Fibroblast of skin of left biceps (primary cell): ENCODE results near the gene KLRG1.

Source experiments
- DNase-seq, 2 experiments: peaks; one replicate each; pipeline ENCODE4 v3.0.0-alpha.2; 2013; ENCODE audit warnings: low read depth in 2 of 2

The KLRG1 gene

DNA sequence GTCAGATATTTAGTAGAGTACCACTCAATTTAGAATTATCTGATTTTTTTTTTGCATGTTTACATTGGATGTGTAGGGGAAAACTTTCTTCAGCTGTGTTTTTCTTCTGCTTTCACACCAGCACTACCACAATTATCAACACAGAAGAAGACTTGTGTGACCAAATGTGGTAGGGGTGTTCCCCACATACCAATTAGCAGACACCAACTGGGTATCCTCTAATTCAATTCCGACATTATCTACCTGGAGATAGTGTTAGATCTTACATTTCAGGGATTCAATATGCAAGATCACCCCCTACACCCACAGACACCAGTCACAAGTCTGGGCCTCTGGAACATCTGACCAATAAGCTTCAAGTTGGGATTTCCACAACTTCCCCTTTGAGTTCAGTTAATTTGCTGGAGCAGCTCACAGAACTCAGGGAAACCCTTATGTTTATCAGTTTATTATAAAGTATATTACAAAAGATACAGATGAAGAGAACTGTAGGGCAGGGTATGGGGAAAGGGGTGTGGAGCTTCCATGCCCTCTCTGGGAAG is 4.1 kb upstream of the KLRG1 start:
- no peak for DNase-seq

DNA sequence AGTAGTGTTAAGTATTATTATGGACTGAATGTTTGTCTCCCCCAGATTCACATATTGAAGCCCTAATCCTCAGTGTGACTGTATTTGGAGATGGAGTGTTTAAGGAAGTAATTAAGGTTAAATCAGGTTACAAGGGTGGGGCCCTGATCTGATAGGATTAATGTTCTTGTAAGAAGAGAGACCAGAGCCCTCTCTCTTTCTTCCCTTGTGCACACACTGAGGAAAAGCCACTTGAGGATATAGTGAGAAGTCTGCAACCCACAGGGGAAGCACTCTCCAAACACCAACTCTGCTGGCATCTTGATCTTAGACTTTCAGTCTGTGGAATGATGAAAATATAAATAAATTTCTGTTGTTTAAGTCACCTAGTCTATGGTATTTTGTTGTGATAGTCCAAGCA is 2.2 kb upstream of the KLRG1 start:
- DNase-seq: no peak

DNA sequence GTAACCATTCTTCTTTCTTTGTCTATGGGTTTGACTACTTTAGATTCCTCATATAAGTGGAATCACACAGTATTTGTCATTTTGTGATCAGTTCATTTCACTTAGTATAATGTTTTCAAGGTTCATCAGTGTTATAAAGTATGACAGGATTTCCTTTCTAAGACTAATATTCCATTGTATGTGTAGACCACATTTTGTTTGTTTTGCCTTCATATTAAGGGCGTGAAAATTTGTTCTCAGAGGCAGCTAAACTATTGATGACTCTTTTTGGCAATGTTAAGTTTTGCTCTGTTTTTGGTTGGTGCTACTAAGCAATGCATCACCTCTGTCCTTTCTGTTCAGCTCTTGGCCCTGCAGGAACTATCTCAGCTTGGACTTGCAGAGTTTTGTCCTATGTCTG is 1.7 kb upstream of the KLRG1 start:
- no peak for DNase-seq

DNA sequence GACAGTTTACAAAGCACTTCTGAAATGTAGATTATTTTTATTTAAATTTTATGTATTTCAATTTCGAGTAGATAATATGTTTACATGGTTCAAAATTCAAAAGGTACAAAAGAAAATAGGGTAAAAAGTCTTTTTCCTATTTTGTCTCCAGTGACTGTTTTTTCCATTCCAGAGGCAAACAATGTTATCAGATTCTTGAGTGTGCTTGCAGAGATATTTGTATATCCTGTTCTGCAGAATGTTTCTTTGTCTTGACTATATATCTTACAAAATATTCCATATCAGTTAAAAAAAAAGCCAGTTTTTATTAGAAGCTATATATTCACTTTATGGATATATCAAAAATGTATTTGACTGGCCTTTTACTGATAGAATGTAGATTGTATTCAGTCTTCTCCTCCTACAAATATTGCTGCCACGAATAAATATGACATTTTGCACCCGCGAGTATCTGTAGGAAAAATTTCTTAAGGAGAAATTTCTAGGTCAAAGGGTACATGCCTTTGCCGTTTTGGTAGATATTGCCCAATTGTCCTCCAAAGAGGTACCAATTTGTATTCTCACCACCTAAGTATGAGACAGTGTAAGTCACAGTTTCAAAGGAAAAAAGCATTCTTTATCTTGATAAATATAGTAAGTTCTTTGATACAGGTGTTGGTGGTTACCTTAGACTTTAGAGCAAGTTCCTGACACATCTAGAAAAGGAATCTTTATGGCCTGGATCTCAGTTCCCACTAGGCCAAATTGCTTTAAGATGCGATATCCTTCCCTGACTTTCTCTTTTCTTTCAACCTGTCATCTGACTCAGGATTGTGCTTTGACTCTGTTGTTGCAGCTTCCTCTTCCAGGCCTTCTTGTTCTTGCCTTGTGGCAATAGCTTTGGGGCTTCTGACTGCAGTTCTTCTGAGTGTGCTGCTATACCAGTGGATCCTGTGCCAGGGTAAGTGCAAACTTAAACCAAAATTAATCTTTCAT is 2.3 kb downstream of the KLRG1 start:
- no peak for DNase-seq

DNA sequence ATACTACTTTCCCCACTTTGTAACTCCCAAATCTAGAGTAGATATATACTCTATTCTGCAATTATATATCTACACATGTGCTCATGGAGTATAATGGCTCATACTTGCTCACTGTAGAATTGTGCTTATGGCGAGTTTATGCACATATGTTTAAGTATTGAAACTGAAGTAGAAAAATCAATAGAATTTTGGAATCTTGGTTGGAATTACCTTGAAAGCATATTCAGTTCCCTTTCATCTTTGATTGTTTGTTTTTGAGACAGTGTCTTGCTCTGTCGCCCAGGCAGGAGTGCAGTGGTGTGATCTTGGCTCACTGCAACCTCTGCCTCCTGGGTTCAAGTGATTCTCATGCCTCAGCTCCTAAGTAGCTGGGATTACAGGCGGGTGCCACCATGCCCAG is 4.5 kb downstream of the KLRG1 start:
- DNase-seq: no peak

DNA sequence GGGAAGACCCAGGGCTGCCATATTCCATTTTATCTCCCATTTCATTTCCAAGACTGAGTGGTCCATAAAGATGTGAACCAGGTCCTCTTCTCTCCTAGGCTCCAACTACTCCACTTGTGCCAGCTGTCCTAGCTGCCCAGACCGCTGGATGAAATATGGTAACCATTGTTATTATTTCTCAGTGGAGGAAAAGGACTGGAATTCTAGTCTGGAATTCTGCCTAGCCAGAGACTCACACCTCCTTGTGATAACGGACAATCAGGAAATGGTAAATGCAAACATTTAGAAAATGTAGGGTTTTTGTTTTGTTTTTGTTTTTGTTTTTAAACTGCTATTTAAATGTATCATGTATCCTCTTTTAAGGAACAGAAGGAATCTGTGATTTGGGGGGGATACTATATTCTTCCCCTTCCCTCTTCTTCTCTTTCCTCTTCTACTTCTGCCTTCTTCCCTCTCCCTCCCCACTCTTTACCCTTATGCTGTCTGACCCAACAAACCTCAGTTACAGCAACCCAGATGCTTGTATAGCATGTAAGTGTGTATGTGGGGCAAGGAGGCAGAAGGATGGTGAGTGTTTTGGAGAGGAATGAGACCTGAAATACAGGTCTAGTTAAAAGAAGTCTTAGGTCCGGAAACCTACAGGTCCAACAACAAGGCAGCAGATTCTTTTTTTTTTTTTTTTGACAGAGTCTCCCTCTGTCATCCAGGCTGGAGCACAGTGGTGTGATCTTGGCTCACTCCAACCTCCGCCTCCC is 5.9 kb downstream of the KLRG1 start:
- DNase-seq: no peak

DNA sequence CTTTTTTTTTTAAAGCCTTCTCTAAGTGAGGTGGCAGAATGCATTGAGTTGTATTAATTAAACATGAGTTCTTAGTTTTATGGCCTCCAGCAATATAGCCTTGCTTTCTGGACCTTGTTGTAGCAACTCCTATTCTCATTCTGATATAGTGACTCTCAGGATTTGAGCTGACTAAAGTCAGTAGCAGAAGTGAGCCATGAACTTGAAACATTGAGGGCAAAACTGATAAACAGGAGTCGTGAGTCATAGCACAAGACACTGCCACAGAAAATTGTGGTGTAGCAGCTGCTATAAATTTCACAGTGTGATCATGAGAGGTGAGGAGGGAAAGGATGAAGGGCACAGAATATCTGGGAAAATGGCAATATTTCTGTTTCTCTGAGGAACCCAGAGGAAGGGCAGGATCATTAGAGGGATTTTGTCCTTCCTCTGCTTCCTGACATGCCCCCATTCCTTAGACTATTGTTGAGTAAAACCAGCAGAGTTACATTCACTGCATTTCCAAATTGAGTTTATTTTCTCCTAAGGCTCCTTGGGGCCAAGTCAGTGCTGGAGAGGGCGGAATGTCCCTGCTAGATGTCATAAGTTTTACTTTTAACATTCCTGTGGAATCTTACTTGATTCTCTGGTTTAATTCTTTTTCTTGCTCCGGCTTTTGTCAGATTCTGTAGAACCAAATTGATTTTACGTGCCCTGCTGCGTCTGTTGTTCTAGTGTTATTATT is 7.5 kb downstream of the KLRG1 start:
- no peak for DNase-seq

DNA sequence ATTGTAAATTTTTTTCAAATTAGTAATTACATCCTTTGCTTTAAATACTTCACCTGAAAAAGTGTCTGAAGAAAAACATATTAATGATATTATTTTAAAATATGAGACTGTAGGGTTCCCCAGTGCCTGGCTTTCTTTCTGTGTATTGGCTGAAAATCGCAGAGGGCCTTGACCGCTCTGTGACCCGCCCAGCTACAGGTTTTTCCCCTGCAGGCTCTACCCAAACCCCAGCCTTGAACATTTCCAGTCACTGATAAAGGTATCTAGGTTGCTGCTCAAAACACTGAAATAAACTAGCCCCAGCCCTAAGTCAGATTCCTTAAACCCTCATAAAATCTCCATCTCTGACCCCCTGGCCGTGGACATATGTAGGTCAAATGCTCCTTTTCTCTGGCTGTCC is 11.9 kb downstream of the KLRG1 start:
- no peak for DNase-seq

DNA sequence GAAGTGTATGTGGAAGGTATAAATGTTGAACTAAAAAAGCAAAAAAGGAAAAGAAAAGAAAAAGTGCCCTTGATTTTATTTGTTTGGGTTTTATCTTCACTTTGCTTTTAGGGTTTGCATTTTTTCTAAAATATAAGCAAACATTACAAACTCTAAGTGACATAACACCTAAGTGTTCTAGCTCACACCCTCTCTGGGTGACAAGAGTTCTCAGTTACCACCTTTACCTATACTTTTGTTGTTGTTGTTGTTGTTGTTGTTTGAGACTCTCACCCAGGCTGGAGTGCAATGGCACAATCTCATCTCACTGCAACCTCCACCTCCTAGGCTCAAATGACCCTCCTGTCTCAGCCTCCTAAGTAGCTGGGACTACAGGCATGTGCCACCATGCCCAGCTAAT is 13.0 kb downstream of the KLRG1 start:
- DNase-seq: no peak

DNA sequence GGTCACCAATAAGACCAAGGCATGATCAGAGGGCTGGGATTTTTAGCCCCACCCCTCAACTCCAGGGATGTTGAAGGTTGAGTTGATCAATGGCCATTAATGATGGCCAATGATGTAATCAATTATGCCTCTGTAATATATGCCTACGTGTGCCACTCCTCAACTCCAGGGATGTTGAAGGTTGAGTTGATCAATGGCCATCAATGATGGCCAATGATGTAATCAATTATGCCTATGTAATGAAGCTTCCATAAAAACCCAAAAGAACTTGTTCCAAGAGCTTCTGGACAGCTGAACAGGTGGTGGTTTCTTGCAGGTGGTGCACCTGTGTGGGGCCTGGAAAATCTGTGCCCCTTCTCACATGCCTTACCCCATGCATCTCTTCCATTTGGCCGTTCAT is 33.2 kb downstream of the KLRG1 start:
- DNase-seq: no peak

DNA sequence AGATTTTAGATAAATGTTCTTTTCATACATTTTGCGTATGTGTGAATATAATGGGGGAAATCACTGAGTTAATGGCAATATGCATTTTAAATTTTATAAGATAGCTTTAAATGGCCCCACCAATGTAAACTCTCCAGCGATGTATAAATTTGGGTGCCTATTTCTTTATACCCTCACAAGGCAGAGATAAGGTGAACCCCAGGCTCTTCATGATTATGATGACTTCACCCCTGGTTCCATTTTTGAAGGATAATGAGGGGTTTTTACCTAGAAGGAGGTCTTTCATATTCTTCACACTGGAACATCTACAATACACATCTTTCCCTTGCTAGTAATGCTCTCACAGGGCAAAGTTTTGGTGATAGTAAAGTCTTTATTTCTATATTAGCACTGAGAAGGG is 35.2 kb downstream of the KLRG1 start:
- DNase-seq: no peak

DNA sequence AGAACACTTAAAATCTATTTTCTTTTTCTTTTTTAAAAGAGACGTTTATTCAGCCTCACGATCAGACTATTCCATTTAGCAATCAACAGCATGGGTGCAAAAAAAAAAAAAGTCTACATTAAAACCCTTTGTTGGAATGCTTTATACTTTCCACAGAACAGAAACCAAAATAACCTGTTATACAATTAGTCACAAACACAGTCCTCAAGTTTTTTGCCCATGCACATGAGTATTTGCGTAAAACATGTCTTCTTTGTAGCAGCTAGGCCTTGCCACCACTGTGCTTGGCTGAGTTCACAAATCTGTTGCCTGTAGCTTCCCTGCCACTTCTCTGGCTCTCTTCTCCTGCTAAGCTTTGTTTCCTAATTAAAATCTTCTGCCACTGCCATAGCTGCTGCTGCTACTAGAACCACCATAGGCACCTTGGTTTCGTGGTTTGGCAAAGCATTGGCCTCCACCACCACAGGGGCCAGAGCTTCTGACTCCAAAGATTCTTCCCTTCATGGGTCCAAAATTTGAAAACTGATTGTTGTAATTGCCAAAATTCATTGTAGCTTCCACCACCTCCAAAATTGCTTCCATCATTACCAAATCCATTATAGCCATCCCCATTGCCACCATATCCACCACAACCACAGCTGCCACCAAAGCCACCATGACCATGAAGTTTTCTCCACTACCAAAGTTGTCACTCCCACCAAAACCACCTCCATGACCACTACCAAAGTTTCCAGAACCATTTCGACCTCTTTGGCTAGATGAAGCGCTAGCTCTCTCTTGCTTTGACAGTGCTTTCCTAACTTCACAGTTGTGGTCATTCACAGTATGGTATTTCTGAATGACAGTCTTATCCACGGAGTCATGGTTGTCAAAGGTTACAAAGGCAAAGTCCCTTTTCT is 38.1 kb downstream of the KLRG1 start:
- no peak for DNase-seq

DNA sequence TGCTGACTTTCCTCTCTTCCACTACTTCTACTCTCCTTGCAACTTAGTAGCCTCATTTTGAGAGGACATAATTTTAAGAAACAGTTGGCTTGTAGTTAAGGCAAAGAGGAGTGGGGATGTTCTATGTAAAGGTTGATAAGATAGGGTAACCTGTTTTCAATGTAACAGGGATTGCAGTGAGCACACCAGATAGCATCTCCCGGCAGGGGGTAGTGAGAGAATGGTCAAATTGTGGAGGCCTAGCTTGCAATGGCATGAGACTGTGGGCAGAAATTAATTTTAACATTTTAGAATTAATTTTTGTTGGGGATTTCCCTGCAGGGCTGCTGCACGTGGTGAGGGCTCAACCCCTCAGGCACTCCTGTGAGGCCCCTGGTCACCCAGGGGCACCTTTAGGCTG is 41.4 kb downstream of the KLRG1 start:
- no peak for DNase-seq

DNA sequence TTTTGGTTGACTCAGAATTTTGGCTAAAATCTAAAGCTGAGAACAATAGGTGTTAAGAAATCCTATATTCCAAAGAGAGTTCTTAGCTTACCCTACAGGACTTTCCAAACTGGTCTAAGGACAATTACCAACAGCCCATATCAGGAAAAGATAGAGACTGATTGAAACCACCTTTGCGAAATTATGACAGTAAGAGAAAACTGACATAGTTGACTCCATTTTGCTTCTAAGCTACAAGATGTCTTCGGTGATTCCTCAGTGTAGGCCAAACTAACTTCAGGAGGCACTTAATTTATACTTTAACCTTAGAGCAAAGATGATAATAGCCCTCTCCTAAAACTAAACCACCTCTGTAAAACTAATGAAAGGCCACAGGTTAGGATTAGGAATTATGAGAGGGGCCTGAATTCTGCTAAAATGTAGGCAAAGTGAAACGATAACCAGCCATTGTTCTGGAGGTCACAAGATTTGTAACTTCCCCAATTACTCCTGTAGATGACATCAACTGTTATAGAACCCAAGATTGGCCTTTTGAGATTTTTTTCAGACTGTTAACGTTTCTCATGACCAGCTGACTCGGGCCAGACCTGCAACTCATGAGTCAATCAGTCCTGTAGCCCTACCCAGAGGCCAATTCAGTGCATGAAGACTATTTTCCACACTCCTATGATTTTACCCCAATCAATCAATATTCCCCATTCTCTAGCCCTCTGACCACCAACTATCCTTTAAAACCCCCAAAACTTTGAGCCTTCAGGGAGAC is 43.0 kb downstream of the KLRG1 start:
- no peak for DNase-seq

DNA sequence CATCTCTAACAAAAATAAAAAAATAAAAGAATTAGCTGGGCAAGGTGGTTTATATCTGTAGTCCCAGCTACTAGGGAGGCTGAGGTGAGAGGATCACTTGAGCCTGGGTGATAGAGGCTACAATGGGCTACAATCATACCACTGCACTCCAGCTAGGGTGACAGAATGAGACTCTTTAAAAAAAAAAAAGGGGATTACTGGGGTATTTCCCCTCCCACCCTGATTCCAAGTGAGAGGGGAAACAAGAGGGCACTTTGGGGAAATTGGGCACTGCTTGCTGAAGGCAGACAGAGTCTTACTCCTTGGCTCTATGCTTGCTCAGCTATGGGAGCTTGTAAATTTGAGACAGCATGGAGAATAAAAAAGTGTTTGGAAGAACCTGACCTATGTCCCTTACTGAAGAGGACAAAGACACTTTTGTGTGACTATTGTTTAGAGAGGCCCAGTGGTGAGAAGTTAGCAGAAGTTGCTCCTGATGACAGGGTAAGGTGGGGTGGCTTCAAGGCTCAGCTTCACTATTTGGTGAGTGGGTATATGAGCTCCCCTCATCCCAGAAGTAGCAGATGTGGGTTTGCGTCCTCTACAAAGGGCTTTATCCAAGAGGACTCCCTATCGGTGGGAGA is 44.0 kb downstream of the KLRG1 start:
- DNase-seq: no peak

DNA sequence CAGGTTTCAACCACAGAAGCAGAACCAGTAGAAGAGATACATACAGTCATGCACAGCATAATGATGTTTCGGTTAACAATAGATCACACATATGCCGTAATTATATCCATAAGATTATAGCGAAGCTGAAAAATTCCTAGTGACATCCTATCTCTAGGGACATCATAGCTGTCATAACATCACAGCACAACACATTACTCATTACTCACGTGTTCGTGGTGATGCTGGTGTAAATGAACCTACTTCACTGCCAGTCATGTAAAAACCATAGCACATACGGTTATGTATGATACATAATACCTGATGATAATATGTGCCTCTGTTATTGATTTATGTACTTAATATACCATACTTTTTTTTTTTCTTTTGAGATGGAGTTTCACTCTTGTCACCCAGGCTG is 44.7 kb downstream of the KLRG1 start:
- DNase-seq: no peak

DNA sequence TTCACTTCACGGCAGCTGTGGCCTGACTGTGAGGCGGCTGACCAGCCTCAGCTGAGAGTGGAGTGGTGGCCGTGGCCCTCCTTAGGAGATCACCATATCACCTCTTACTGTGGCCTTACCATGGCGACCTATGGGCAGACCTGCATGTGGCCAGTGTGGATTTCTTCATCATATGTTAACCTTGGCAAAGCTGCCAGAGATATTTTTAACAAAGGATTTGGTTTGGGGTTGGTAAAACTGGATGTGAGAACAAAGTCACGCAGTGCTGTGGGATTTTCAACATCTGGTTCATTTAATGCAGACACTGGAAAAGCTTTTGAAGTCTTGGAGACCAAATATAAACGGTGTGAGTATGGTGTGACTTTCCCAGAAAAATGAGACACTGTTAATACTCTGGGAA is 46.9 kb downstream of the KLRG1 start:
- DNase-seq: no peak

DNA sequence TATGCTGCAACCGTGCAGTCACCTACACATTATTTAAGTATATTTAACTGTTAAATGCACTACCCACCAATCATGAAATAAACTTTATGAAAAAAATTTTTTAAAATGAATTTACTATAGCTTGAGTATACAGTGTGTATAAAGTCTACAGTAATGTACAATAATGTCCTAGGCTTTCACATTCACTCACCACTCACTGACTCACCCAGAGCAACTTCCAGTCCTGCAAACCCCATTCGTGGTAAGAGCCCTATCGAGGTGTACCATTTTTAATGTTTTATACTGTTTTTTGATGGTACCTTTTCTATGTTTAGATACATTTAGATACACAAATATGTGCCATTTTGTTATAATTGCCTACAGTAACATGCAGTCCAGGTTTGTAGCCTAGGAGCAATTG is 48.1 kb downstream of the KLRG1 start:
- no peak for DNase-seq

DNA sequence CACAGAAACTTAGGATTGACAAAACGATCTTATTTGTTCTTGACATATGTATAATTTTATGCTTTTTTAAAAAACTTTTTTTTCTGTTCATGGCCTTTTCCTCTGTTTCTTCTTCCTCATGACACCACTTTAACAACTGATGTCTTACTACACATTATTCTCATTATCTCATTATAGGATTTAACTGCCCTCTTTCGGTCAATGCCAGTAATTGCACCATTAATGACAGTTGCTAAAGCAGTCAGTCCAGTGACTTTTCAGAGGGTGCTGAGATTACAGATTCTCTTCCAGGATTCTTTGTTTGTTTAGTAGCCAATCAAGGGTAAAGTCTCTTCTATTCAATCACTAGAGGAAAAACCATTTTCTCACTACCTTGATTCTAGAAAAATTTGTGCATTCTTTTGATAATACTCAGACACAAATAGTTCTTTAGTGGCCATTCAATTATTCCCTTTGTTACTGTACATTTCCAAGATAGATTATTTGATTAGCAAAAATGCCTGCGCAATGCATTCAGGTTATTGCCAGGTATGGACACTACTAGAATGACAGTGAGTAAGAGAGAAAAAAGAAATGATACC is 50.1 kb downstream of the KLRG1 start:
- DNase-seq: peak in 1 of 2 experiments; percentile 9
